ENCODE results near the gene ADGRL3. TPM values are rescaled to one million over a fixed set of nuclear protein-coding genes. Genes with fewer than 3 reads are reported as not detected.

The ADGRL3 gene
- total RNA-seq, 2 experiments from 2014 or later = not detected

- Histone ChIP-seq H4K20me1 (ENCODE audit: insufficient read depth, low read length) (no peaks in the 10 kb centered on the region), H3K27ac (ENCODE audit: low read depth, low read length, poor library complexity, severe bottlenecking) (no peak overlapping the region), H3K4me2 (ENCODE audit: low read length) (no peak overlapping the region), H2AFZ (ENCODE audit: low read length) (no peak overlapping the region), H3K9me3 (ENCODE audit: low read length) (no peaks in the 10 kb centered on the region), H3K9me2 (ENCODE audit: insufficient read depth, low read length) (no peaks in the 10 kb centered on the region), H3K4me3 (ENCODE audit: low read depth, low read length, poor library complexity, severe bottlenecking) (no peak overlapping the region), H3K36me3 (ENCODE audit: insufficient read depth, low read length) (no peaks in the 10 kb centered on the region), H3K79me2 (ENCODE audit: insufficient read depth, low read depth, low read length) (no peaks in the 10 kb centered on the region), H3K4me1 (ENCODE audit: insufficient read depth, low read length, poor library complexity, severe bottlenecking) (no peaks in the 10 kb centered on the region)
- intact Hi-C loops (cut with micrococcal nuclease; ENCODE audit: unreplicated experiment) = no loop called here
- TF ChIP-seq EZH2phosphoT487 (IDR thresholded peaks at IDR 0.05; ENCODE audit: borderline replicate concordance, low read depth, low read length) (no peak), CTCF (conservative IDR thresholded peaks at IDR 0.05; ENCODE audit: low read length) (no peak)
- CTCF ChIA-PET (ENCODE audit: unreplicated experiment) = no interaction called here
- no TSS peak for BruUV-seq (replicated peaks)
- no peak for DNase-seq (ENCODE audit: low spot score)
- POLR2A ChIA-PET = interaction anchor here (0.6 kb wide), 1 partner anchor 1373 kb away, joined by 5 read pairs; no protein-coding TSS in a partner anchor
These were observed 231.0 kb downstream of the ADGRL3 start for GRCh38 chr4:61431131-61431530.

GRCh38 chr4:61437923-61438322 is 237.8 kb downstream of the ADGRL3 start:
- intact Hi-C loops (cut with micrococcal nuclease; ENCODE audit: unreplicated experiment) = no loop called here
- no TSS peak for BruUV-seq (replicated peaks)

GRCh38 chr4:61440321-61440720 is 240.2 kb downstream of the ADGRL3 start:
- POLR2A ChIA-PET = no interaction called here
- TF ChIP-seq CTCF (conservative IDR thresholded peaks at IDR 0.05; ENCODE audit: low read length) (no peak), EZH2phosphoT487 (IDR thresholded peaks at IDR 0.05; ENCODE audit: borderline replicate concordance, low read depth, low read length) (no peak)
- H3K4me2 ChIP-seq (ENCODE audit: low read length) = no peak overlapping the region
- no peak overlapping the region for H3K27ac ChIP-seq (ENCODE audit: low read depth, low read length, poor library complexity, severe bottlenecking)
- H4K20me1 ChIP-seq (ENCODE audit: insufficient read depth, low read length) = no peaks in the 10 kb centered on the region
- no TSS peak for BruUV-seq (replicated peaks)
- no peaks in the 10 kb centered on the region for H3K36me3 ChIP-seq (ENCODE audit: insufficient read depth, low read length)
- DNase-seq (ENCODE audit: low spot score) = no peak
- no peaks in the 10 kb centered on the region for H3K9me2 ChIP-seq (ENCODE audit: insufficient read depth, low read length)
- H3K79me2 ChIP-seq (ENCODE audit: insufficient read depth, low read depth, low read length) = no peaks in the 10 kb centered on the region
- no peak overlapping the region for H3K4me3 ChIP-seq (ENCODE audit: low read depth, low read length, poor library complexity, severe bottlenecking)
- intact Hi-C loops (cut with micrococcal nuclease; ENCODE audit: unreplicated experiment) = no loop called here
- H3K4me1 ChIP-seq (ENCODE audit: insufficient read depth, low read length, poor library complexity, severe bottlenecking) = no peaks in the 10 kb centered on the region
- no peak overlapping the region for H2AFZ ChIP-seq (ENCODE audit: low read length)
- H3K9me3 ChIP-seq (ENCODE audit: low read length) = no peaks in the 10 kb centered on the region
- CTCF ChIA-PET (ENCODE audit: unreplicated experiment) = no interaction called here

More at GRCh38 chr4:61437923-61438322, 237.8 kb downstream of the ADGRL3 start:
- TF ChIP-seq EZH2phosphoT487 (IDR thresholded peaks at IDR 0.05; ENCODE audit: borderline replicate concordance, low read depth, low read length) (no peak), CTCF (conservative IDR thresholded peaks at IDR 0.05; ENCODE audit: low read length) (no peak)
- Histone ChIP-seq H3K9me2 (ENCODE audit: insufficient read depth, low read length) (no peaks in the 10 kb centered on the region), H3K4me3 (ENCODE audit: low read depth, low read length, poor library complexity, severe bottlenecking) (no peak overlapping the region), H3K36me3 (ENCODE audit: insufficient read depth, low read length) (no peaks in the 10 kb centered on the region), H3K27ac (ENCODE audit: low read depth, low read length, poor library complexity, severe bottlenecking) (no peak overlapping the region), H3K4me2 (ENCODE audit: low read length) (no peak overlapping the region), H3K4me1 (ENCODE audit: insufficient read depth, low read length, poor library complexity, severe bottlenecking) (no peaks in the 10 kb centered on the region), H3K9me3 (ENCODE audit: low read length) (no peaks in the 10 kb centered on the region), H4K20me1 (ENCODE audit: insufficient read depth, low read length) (no peaks in the 10 kb centered on the region), H2AFZ (ENCODE audit: low read length) (no peak overlapping the region), H3K79me2 (ENCODE audit: insufficient read depth, low read depth, low read length) (no peaks in the 10 kb centered on the region)
- ChIA-PET CTCF (ENCODE audit: unreplicated experiment) (no interaction called here), POLR2A (no interaction called here)
- no peak for DNase-seq (ENCODE audit: low spot score)

Measured in OCI-LY7 (cell line).